ENCODE data around the gene PHF20.
"Not testable (repeated sequence)": the region's sequence is repeated elsewhere in the genome, so short reads cannot be mapped to it uniquely, and the experiment has no call there.

Gene PHF20

GRCh38 chr20:35771689-35772562 lies at the start of gene PHF20:
Gene PHF20 (plus strand): TSS chr20:35772015. CDS start chr20:35801523, 29,508 bp downstream.
- no peak for TF ChIP-seq JUND (IDR thresholded peaks at IDR 0.05; ENCODE audit: low read depth)
- in situ Hi-C loops (cut with HindIII; ENCODE audit: low pct_unique_long_range_greater_than_20kb, low sequenced_read_pairs): no loop called here

GRCh38 chr20:35723275-35723639 lies 48.6 kb upstream of the PHF20 start:
- in situ Hi-C loops (cut with HindIII; ENCODE audit: low pct_unique_long_range_greater_than_20kb, low sequenced_read_pairs); DNase-seq (ENCODE audit: low read depth in 1 of 2, low spot score in 1 of 2): not testable (repeated sequence)

More at GRCh38 chr20:35771689-35772562, at the start of gene PHF20:
- DNase-seq (ENCODE audit: low read depth in 1 of 2, low spot score in 1 of 2): peak; percentile 85 to 99

- DNase-seq (ENCODE audit: low read depth in 1 of 2, low spot score in 1 of 2); in situ Hi-C loops (cut with HindIII; ENCODE audit: low pct_unique_long_range_greater_than_20kb, low sequenced_read_pairs): not testable (repeated sequence)
Measured at GRCh38 chr20:35723652-35724320, 48.0 kb upstream of the PHF20 start.

DNA sequence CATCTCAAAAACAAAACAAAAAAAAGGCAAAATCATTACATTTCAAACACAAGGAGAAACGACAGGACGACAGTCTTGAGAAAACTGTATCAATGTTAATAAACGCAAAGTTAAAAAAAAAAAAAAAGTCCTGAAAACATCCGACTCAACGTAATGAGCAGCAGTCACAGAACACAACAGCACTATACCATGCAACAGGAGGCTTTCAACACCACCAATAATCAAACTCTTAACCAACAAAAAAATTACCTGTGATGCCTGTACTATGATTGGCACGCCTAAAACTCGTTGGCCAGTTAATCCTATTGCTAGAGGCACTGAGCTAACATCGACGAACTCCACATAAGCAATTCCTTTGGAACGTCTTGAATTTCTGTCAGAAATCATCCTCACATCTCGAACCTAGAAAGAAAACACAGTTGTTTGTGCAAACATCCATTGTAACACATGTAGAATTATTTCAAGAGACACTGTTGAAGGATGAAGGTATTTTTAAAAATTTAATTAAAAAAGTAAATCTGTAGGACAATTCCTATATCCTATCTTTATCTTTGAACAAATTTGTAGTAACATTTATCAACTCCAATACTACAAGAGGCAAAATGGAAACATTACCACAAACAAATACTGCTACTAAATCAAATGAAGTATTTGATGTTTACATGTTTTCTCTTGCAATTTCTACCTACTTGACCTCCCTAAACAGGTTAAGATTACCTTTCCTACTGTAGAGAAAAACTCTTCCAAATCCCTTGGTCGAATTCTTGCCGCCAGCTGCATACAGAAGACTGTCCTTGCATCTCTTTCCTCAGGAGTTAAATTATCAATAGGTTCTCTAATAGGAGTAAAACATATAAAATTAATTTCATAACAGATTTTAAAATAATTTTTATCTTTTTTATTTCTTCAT lies 47.2 kb upstream of the PHF20 start:
- TF ChIP-seq JUND (IDR thresholded peaks at IDR 0.05; ENCODE audit: low read depth): no peak
- in situ Hi-C loops (cut with HindIII; ENCODE audit: low pct_unique_long_range_greater_than_20kb, low sequenced_read_pairs): no loop called here
- no peak for DNase-seq (ENCODE audit: low read depth in 1 of 2, low spot score in 1 of 2)

- DNase-seq (ENCODE audit: low read depth in 1 of 2, low spot score in 1 of 2): no peak
- no peak for TF ChIP-seq JUND (IDR thresholded peaks at IDR 0.05; ENCODE audit: low read depth)
- in situ Hi-C loops (cut with HindIII; ENCODE audit: low pct_unique_long_range_greater_than_20kb, low sequenced_read_pairs): no loop called here
Measured at GRCh38 chr20:35726842-35727711, 44.7 kb upstream of the PHF20 start.

- TF ChIP-seq JUND (IDR thresholded peaks at IDR 0.05; ENCODE audit: low read depth): no peak
- in situ Hi-C loops (cut with HindIII; ENCODE audit: low pct_unique_long_range_greater_than_20kb, low sequenced_read_pairs): no loop called here
- DNase-seq (ENCODE audit: low read depth in 1 of 2, low spot score in 1 of 2): no peak
Measured at GRCh38 chr20:35729283-35729807, 42.5 kb upstream of the PHF20 start.

GRCh38 chr20:35729836-35730582 lies 41.8 kb upstream of the PHF20 start:
- DNase-seq (ENCODE audit: low read depth in 1 of 2, low spot score in 1 of 2): no peak
- in situ Hi-C loops (cut with HindIII; ENCODE audit: low pct_unique_long_range_greater_than_20kb, low sequenced_read_pairs): no loop called here
- TF ChIP-seq JUND (IDR thresholded peaks at IDR 0.05; ENCODE audit: low read depth): no peak

GRCh38 chr20:35730583-35731468 lies 41.0 kb upstream of the PHF20 start:
- in situ Hi-C loops (cut with HindIII; ENCODE audit: low pct_unique_long_range_greater_than_20kb, low sequenced_read_pairs): no loop called here
- TF ChIP-seq JUND (IDR thresholded peaks at IDR 0.05; ENCODE audit: low read depth): no peak
- DNase-seq (ENCODE audit: low read depth in 1 of 2, low spot score in 1 of 2): no peak

GRCh38 chr20:35731469-35731788 lies 40.4 kb upstream of the PHF20 start:
- no peak for DNase-seq (ENCODE audit: low read depth in 1 of 2, low spot score in 1 of 2)
- TF ChIP-seq JUND (IDR thresholded peaks at IDR 0.05; ENCODE audit: low read depth): no peak
- in situ Hi-C loops (cut with HindIII; ENCODE audit: low pct_unique_long_range_greater_than_20kb, low sequenced_read_pairs): no loop called here

- DNase-seq (ENCODE audit: low read depth in 1 of 2, low spot score in 1 of 2): no peak
- in situ Hi-C loops (cut with HindIII; ENCODE audit: low pct_unique_long_range_greater_than_20kb, low sequenced_read_pairs): no loop called here
- no peak for TF ChIP-seq JUND (IDR thresholded peaks at IDR 0.05; ENCODE audit: low read depth)
Measured at GRCh38 chr20:35731862-35732643, 39.8 kb upstream of the PHF20 start.
